ENCODE measurements around the gene ARHGEF17. TPM values are rescaled to one million over a fixed set of nuclear protein-coding genes. Genes with fewer than 3 reads are reported as not detected.

ARHGEF17 gene
- total and polyA plus RNA-seq, 5 donors from 2014 or later, result 0.47 TPM; not detected in 4

- ATAC-seq (ENCODE audit: low read depth in 2 of 2), result no peak
- H3K27me3 Mint-ChIP-seq, result no peaks in the 10 kb centered on the region
- DNase-seq, result no peak
- peak overlapping the region in 1 of 3 donors; percentile 62 for H3K27ac Mint-ChIP-seq
- no peaks in the 10 kb centered on the region for H3K36me3 Mint-ChIP-seq
- H3K4me3 ChIP-seq (ENCODE audit: low read depth, low read length), result no peak overlapping the region
- no peak overlapping the region for H3K27ac ChIP-seq (ENCODE audit: insufficient read depth, low read length, poor library complexity, severe bottlenecking)
- no peak overlapping the region for H3K4me3 Mint-ChIP-seq
- peaks cover 0 to 6% (median 2%) of the 10 kb centered on the region in 4 donors for H3K4me1 Mint-ChIP-seq
- H3K4me1 ChIP-seq (ENCODE audit: control insufficient read depth, insufficient read depth, low read length, poor library complexity, severe bottlenecking), result peaks cover 5% of the 10 kb centered on the region
- no peaks in the 10 kb centered on the region for H3K9me3 ChIP-seq (ENCODE audit: control insufficient read depth in 2 of 2, low read length in 2 of 2)
- no peaks in the 10 kb centered on the region for H3K36me3 ChIP-seq (ENCODE audit: control insufficient read depth, insufficient read depth, low read length)
- H3K27me3 ChIP-seq (ENCODE audit: control insufficient read depth, insufficient read depth, low read length), result no peaks in the 10 kb centered on the region
- H3K9me3 Mint-ChIP-seq, result peaks cover 0 to 1% (median 0%) of the 10 kb centered on the region in 7 donors
These were observed 15.6 kb upstream of the ARHGEF17 start for GRCh38 chr11:73292525-73292894.

- DNase-seq, result no peak
- H3K27me3 ChIP-seq (ENCODE audit: control insufficient read depth, insufficient read depth, low read length), result no peaks in the 10 kb centered on the region
- H3K4me3 Mint-ChIP-seq, result no peak overlapping the region
- no peak overlapping the region for H3K27ac ChIP-seq (ENCODE audit: insufficient read depth, low read length, poor library complexity, severe bottlenecking)
- peaks cover 5% of the 10 kb centered on the region for H3K4me1 ChIP-seq (ENCODE audit: control insufficient read depth, insufficient read depth, low read length, poor library complexity, severe bottlenecking)
- no peak overlapping the region for H3K27ac Mint-ChIP-seq
- peaks cover 5% of the 10 kb centered on the region for H3K27me3 Mint-ChIP-seq
- H3K9me3 ChIP-seq (ENCODE audit: control insufficient read depth in 2 of 2, low read length in 2 of 2), result no peaks in the 10 kb centered on the region
- peaks cover 0 to 1% (median 0%) of the 10 kb centered on the region in 7 donors for H3K9me3 Mint-ChIP-seq
- peaks cover 0 to 6% (median 2%) of the 10 kb centered on the region in 4 donors for H3K4me1 Mint-ChIP-seq
- H3K4me3 ChIP-seq (ENCODE audit: low read depth, low read length), result no peak overlapping the region
- H3K36me3 ChIP-seq (ENCODE audit: control insufficient read depth, insufficient read depth, low read length), result no peaks in the 10 kb centered on the region
- ATAC-seq (ENCODE audit: low read depth in 2 of 2), result no peak
- no peaks in the 10 kb centered on the region for H3K36me3 Mint-ChIP-seq
These were observed 14.6 kb upstream of the ARHGEF17 start for GRCh38 chr11:73293356-73293936.

- Histone ChIP-seq H3K27me3 (ENCODE audit: control insufficient read depth, insufficient read depth, low read length) (no peaks in the 10 kb centered on the region), H3K36me3 (ENCODE audit: control insufficient read depth, insufficient read depth, low read length) (no peaks in the 10 kb centered on the region), H3K27ac (ENCODE audit: insufficient read depth, low read length, poor library complexity, severe bottlenecking) (no peak overlapping the region), H3K4me3 (ENCODE audit: low read depth, low read length) (no peak overlapping the region), H3K4me1 (ENCODE audit: control insufficient read depth, insufficient read depth, low read length, poor library complexity, severe bottlenecking) (no peaks in the 10 kb centered on the region), H3K9me3 (ENCODE audit: control insufficient read depth in 2 of 2, low read length in 2 of 2) (no peaks in the 10 kb centered on the region)
- no peaks in the 10 kb centered on the region for H3K36me3 Mint-ChIP-seq
- H3K27me3 Mint-ChIP-seq, result peaks cover 5% of the 10 kb centered on the region
- H3K9me3 Mint-ChIP-seq, result peaks cover 0 to 1% (median 0%) of the 10 kb centered on the region in 7 donors
- no peak overlapping the region for H3K4me3 Mint-ChIP-seq
- peak overlapping the region in 1 of 3 donors; percentile 60 for H3K27ac Mint-ChIP-seq
- ATAC-seq (ENCODE audit: low read depth in 2 of 2) (no peak), DNase-seq (no peak)
- no peaks in the 10 kb centered on the region for H3K4me1 Mint-ChIP-seq
These were observed 13.5 kb upstream of the ARHGEF17 start for GRCh38 chr11:73294604-73295003.

- Histone ChIP-seq H3K9me3 (ENCODE audit: control insufficient read depth in 2 of 2, low read length in 2 of 2) (no peaks in the 10 kb centered on the region), H3K4me1 (ENCODE audit: control insufficient read depth, insufficient read depth, low read length, poor library complexity, severe bottlenecking) (no peaks in the 10 kb centered on the region), H3K27me3 (ENCODE audit: control insufficient read depth, insufficient read depth, low read length) (no peaks in the 10 kb centered on the region), H3K36me3 (ENCODE audit: control insufficient read depth, insufficient read depth, low read length) (no peaks in the 10 kb centered on the region), H3K27ac (ENCODE audit: insufficient read depth, low read length, poor library complexity, severe bottlenecking) (no peak overlapping the region), H3K4me3 (ENCODE audit: low read depth, low read length) (no peak overlapping the region)
- peak; percentile 52 to 68 for ATAC-seq (ENCODE audit: low read depth in 2 of 2)
- H3K27me3 Mint-ChIP-seq, result peaks cover 6% of the 10 kb centered on the region
- peaks cover 0 to 1% (median 0%) of the 10 kb centered on the region in 7 donors for H3K9me3 Mint-ChIP-seq
- H3K4me1 Mint-ChIP-seq, result no peaks in the 10 kb centered on the region
- no peak overlapping the region for H3K4me3 Mint-ChIP-seq
- peak; percentile 46 to 66 (median 60) for DNase-seq
- no peaks in the 10 kb centered on the region for H3K36me3 Mint-ChIP-seq
- H3K27ac Mint-ChIP-seq, result peak overlapping the region in 1 of 3 donors; percentile 60
These were observed 12.7 kb upstream of the ARHGEF17 start for GRCh38 chr11:73295241-73295995.

GRCh38 chr11:73295996-73296318 is 12.1 kb upstream of the ARHGEF17 start:
- Mint-ChIP-seq H3K36me3 (no peaks in the 10 kb centered on the region), H3K4me1 (no peaks in the 10 kb centered on the region), H3K27ac (no peak overlapping the region), H3K9me3 (peaks cover 0 to 1% (median 0%) of the 10 kb centered on the region in 7 donors), H3K27me3 (peaks cover 9% of the 10 kb centered on the region), H3K4me3 (no peak overlapping the region)
- no peak overlapping the region for H3K4me3 ChIP-seq (ENCODE audit: low read depth, low read length)
- H3K9me3 ChIP-seq (ENCODE audit: control insufficient read depth in 2 of 2, low read length in 2 of 2), result no peaks in the 10 kb centered on the region
- no peak overlapping the region for H3K27ac ChIP-seq (ENCODE audit: insufficient read depth, low read length, poor library complexity, severe bottlenecking)
- no peaks in the 10 kb centered on the region for H3K4me1 ChIP-seq (ENCODE audit: control insufficient read depth, insufficient read depth, low read length, poor library complexity, severe bottlenecking)
- H3K27me3 ChIP-seq (ENCODE audit: control insufficient read depth, insufficient read depth, low read length), result no peaks in the 10 kb centered on the region
- DNase-seq (no peak), ATAC-seq (ENCODE audit: low read depth in 2 of 2) (no peak)
- no peaks in the 10 kb centered on the region for H3K36me3 ChIP-seq (ENCODE audit: control insufficient read depth, insufficient read depth, low read length)

GRCh38 chr11:73296501-73297230 is 11.4 kb upstream of the ARHGEF17 start:
- no peaks in the 10 kb centered on the region for H3K4me1 Mint-ChIP-seq
- H3K27ac Mint-ChIP-seq, result no peak overlapping the region
- H3K27me3 ChIP-seq (ENCODE audit: control insufficient read depth, insufficient read depth, low read length), result no peaks in the 10 kb centered on the region
- DNase-seq (no peak), ATAC-seq (ENCODE audit: low read depth in 2 of 2) (no peak)
- no peak overlapping the region for H3K27ac ChIP-seq (ENCODE audit: insufficient read depth, low read length, poor library complexity, severe bottlenecking)
- H3K36me3 Mint-ChIP-seq, result no peaks in the 10 kb centered on the region
- H3K9me3 Mint-ChIP-seq, result peaks cover 0 to 1% (median 0%) of the 10 kb centered on the region in 7 donors
- no peaks in the 10 kb centered on the region for H3K36me3 ChIP-seq (ENCODE audit: control insufficient read depth, insufficient read depth, low read length)
- H3K27me3 Mint-ChIP-seq, result peaks cover 9% of the 10 kb centered on the region
- H3K4me1 ChIP-seq (ENCODE audit: control insufficient read depth, insufficient read depth, low read length, poor library complexity, severe bottlenecking), result no peaks in the 10 kb centered on the region
- no peak overlapping the region for H3K4me3 ChIP-seq (ENCODE audit: low read depth, low read length)
- H3K4me3 Mint-ChIP-seq, result no peak overlapping the region
- no peaks in the 10 kb centered on the region for H3K9me3 ChIP-seq (ENCODE audit: control insufficient read depth in 2 of 2, low read length in 2 of 2)

- Histone ChIP-seq H3K27me3 (ENCODE audit: control insufficient read depth, insufficient read depth, low read length) (no peaks in the 10 kb centered on the region), H3K4me3 (ENCODE audit: low read depth, low read length) (no peak overlapping the region), H3K36me3 (ENCODE audit: control insufficient read depth, insufficient read depth, low read length) (no peaks in the 10 kb centered on the region), H3K9me3 (ENCODE audit: control insufficient read depth in 2 of 2, low read length in 2 of 2) (no peaks in the 10 kb centered on the region), H3K4me1 (ENCODE audit: control insufficient read depth, insufficient read depth, low read length, poor library complexity, severe bottlenecking) (no peaks in the 10 kb centered on the region), H3K27ac (ENCODE audit: insufficient read depth, low read length, poor library complexity, severe bottlenecking) (no peak overlapping the region)
- H3K27ac Mint-ChIP-seq, result no peak overlapping the region
- H3K36me3 Mint-ChIP-seq, result no peaks in the 10 kb centered on the region
- H3K9me3 Mint-ChIP-seq, result peaks cover 0 to 1% (median 0%) of the 10 kb centered on the region in 7 donors
- no peak overlapping the region for H3K4me3 Mint-ChIP-seq
- DNase-seq (no peak), ATAC-seq (ENCODE audit: low read depth in 2 of 2) (no peak)
- no peaks in the 10 kb centered on the region for H3K4me1 Mint-ChIP-seq
- H3K27me3 Mint-ChIP-seq, result peaks cover 13% of the 10 kb centered on the region
These were observed 10.9 kb upstream of the ARHGEF17 start for GRCh38 chr11:73297231-73297590.
